H9 (cell line): Measurements from ENCODE around the gene TET3. TPM values are rescaled to one million over a fixed set of nuclear protein-coding genes. Genes with fewer than 3 reads are reported as not detected.
A peak's percentile ranks its signal among the peaks of the same experiment; 100 is the strongest.

Source experiments
- DNase-seq: peaks from one replicate; pipeline ENCODE4 v3.0.0-alpha.2; 2017
- H2AFZ ChIP-seq: one replicate; pipeline ENCODE4 v1.6.1; 2013; ENCODE audit warnings: mild to moderate bottlenecking, low read length, control low read depth, moderate library complexity
- H2AK5ac ChIP-seq: 2 replicates; pipeline ENCODE4 v1.6.1; 2013; ENCODE audit warnings: low read length, control low read depth, mixed read lengths; ENCODE audit not compliant: insufficient read length
- H2BK120ac ChIP-seq: one replicate; pipeline ENCODE4 v1.6.1; 2013; ENCODE audit warnings: low read depth, mild to moderate bottlenecking, low read length, control low read depth, inconsistent platforms; ENCODE audit not compliant: poor library complexity, severe bottlenecking
- H2BK12ac ChIP-seq: 2 replicates; pipeline ENCODE4 v1.6.1; 2013; ENCODE audit warnings: low read length, control low read depth, mixed read lengths, low read depth; ENCODE audit not compliant: insufficient read length
- H2BK15ac ChIP-seq: 2 replicates; pipeline ENCODE4 v1.6.1; 2013; ENCODE audit warnings: low read depth, low read length, control low read depth
- H2BK20ac ChIP-seq: one replicate; pipeline ENCODE4 v1.6.1; 2013; ENCODE audit warnings: low read depth, mild to moderate bottlenecking, low read length, control low read depth, inconsistent platforms; ENCODE audit not compliant: poor library complexity, severe bottlenecking
- H2BK5ac ChIP-seq: 2 replicates; pipeline ENCODE4 v1.6.1; 2013; ENCODE audit warnings: low read length, control low read depth, mixed read lengths; ENCODE audit not compliant: insufficient read length
- H3K14ac ChIP-seq: 2 replicates; pipeline ENCODE4 v1.6.1; 2013; ENCODE audit warnings: low read length, control low read depth; ENCODE audit not compliant: insufficient read depth
- H3K18ac ChIP-seq: 2 replicates; pipeline ENCODE4 v1.6.1; 2013; ENCODE audit warnings: low read depth, mild to moderate bottlenecking, mixed read lengths, low read length, control low read depth; ENCODE audit not compliant: insufficient read length
- H3K23ac ChIP-seq: 2 replicates; pipeline ENCODE4 v1.6.1; 2013; ENCODE audit warnings: low read length, control low read depth, mixed read lengths, low read depth; ENCODE audit not compliant: insufficient read length
- H3K23me2 ChIP-seq: 2 replicates; pipeline ENCODE4 v1.6.1; 2013; ENCODE audit warnings: low read depth, mild to moderate bottlenecking, mixed read lengths, low read length, control low read depth; ENCODE audit not compliant: insufficient read length, poor library complexity, severe bottlenecking
- H3K27ac ChIP-seq: 2 replicates; pipeline ENCODE4 v1.5.1; 2013; ENCODE audit warnings: low read length, control low read depth, mixed read lengths, low read depth; ENCODE audit not compliant: insufficient read length
- H3K27me3 ChIP-seq: 2 replicates; pipeline ENCODE4 v1.6.1; 2013; ENCODE audit warnings: low read length, control low read depth, inconsistent platforms; ENCODE audit not compliant: insufficient read depth
- H3K4ac ChIP-seq: 2 replicates; pipeline ENCODE4 v1.6.1; 2013; ENCODE audit warnings: low read depth, mild to moderate bottlenecking, control low read depth, inconsistent platforms, low read length, moderate library complexity
- H3K4me1 ChIP-seq: 2 replicates; pipeline ENCODE4 v1.6.1; 2013; ENCODE audit warnings: low read length, control low read depth, inconsistent platforms; ENCODE audit not compliant: insufficient read depth
- H3K4me2 ChIP-seq: 2 replicates; pipeline ENCODE4 v1.6.1; 2013; ENCODE audit warnings: low read length, control low read depth, mixed read lengths; ENCODE audit not compliant: insufficient read length, insufficient read depth
- H3K56ac ChIP-seq: 2 replicates; pipeline ENCODE4 v1.6.1; 2013; ENCODE audit warnings: low read depth, mild to moderate bottlenecking, mixed read lengths, low read length, control low read depth; ENCODE audit not compliant: insufficient read length
- H3K79me1 ChIP-seq: 2 replicates; pipeline ENCODE4 v1.6.1; 2013; ENCODE audit warnings: low read depth, mild to moderate bottlenecking, moderate library complexity, low read length, control low read depth, inconsistent platforms; ENCODE audit not compliant: insufficient read depth, poor library complexity, severe bottlenecking
- H3K79me2 ChIP-seq: 2 replicates; pipeline ENCODE4 v1.6.1; 2013; ENCODE audit warnings: low read length, control low read depth, inconsistent platforms; ENCODE audit not compliant: insufficient read depth
- H3K9ac ChIP-seq: 2 replicates; pipeline ENCODE4 v1.6.1; 2013; ENCODE audit warnings: low read length, control low read depth, mixed read lengths; ENCODE audit not compliant: insufficient read length; ENCODE audit errors: extremely low read depth
- H3K9me3 ChIP-seq: one replicate; pipeline ENCODE4 v1.6.1; 2013; ENCODE audit warnings: low read depth, low read length, inconsistent platforms; ENCODE audit not compliant: control insufficient read depth
- H3T11ph ChIP-seq: one replicate; pipeline ENCODE4 v1.6.1; 2013; ENCODE audit warnings: mild to moderate bottlenecking, low read length, control low read depth, inconsistent platforms
- H4K20me1 ChIP-seq: one replicate; pipeline ENCODE4 v1.6.1; 2013; ENCODE audit not compliant: control insufficient read depth, insufficient read length, insufficient read depth
- H4K5ac ChIP-seq: 2 replicates; pipeline ENCODE4 v1.6.1; 2013; ENCODE audit warnings: low read depth, mild to moderate bottlenecking, mixed read lengths, low read length, control low read depth; ENCODE audit not compliant: insufficient read length
- H4K8ac ChIP-seq: replicated peaks from 2 replicates; pipeline ENCODE4 v1.6.1; 2013; ENCODE audit warnings: low read length, control low read depth, mixed read lengths, low read depth; ENCODE audit not compliant: insufficient read length
- H4K91ac ChIP-seq: 2 replicates; pipeline ENCODE4 v1.6.1; 2013; ENCODE audit warnings: low read depth, mild to moderate bottlenecking, moderate library complexity, mixed read lengths, low read length, control low read depth; ENCODE audit not compliant: insufficient read length
- H3K27ac Mint-ChIP-seq, 3 experiments: 2 replicates in 2 of 3; 3 replicates in 1 of 3; pipeline ENCODE4 v1.8.0; 2020 to 2021; ENCODE audit warnings: mixed read lengths in 3 of 3, mild to moderate bottlenecking in 1 of 3, moderate library complexity in 1 of 3
- H3K27me3 Mint-ChIP-seq: 2 replicates; pipeline ENCODE4 v1.8.0; 2021; ENCODE audit warnings: low read depth, mild to moderate bottlenecking, moderate library complexity, mixed read lengths
- H3K36me3 Mint-ChIP-seq, 3 experiments: 2 replicates in 2 of 3; 3 replicates in 1 of 3; pipeline ENCODE4 v1.8.0; 2020 to 2021; ENCODE audit warnings: low read depth in 3 of 3, mixed read lengths in 3 of 3; ENCODE audit not compliant: insufficient read depth in 1 of 3
- H3K4me1 Mint-ChIP-seq, 2 experiments: 2 replicates each; pipeline ENCODE4 v1.8.0; 2020; ENCODE audit warnings: mixed read lengths in 2 of 2
- H3K4me3 Mint-ChIP-seq, 2 experiments: 2 replicates in 1 of 2; 3 replicates in 1 of 2; pipeline ENCODE4 v1.8.0; 2020 to 2021; ENCODE audit warnings: mild to moderate bottlenecking in 2 of 2, mixed read lengths in 2 of 2, moderate library complexity in 1 of 2
- H3K9me3 Mint-ChIP-seq, 2 experiments: 2 replicates in 1 of 2; 3 replicates in 1 of 2; pipeline ENCODE4 v1.8.0; 2020; ENCODE audit warnings: mild to moderate bottlenecking in 2 of 2, mixed read lengths in 2 of 2, moderate library complexity in 1 of 2
- WGBS: extraction: QIAGEN DNeasy Blood & Tissue Kit; methylation state at CpG from one replicate; pipeline ENCODE4 v1.1.7; 2013; ENCODE audit warnings: missing lambda C conversion rate, low lambda C conversion rate, mixed read lengths; ENCODE audit not compliant: insufficient read length; ENCODE audit errors: extremely low coverage; 5-methylcytosine and 5-hydroxymethylcytosine counted together
- total RNA-seq: library from RNA; stranded (reverse); gene quantifications from 2 replicates; pipeline ENCODE4 v1.2.1, GENCODE V29; 2021
- TF ChIP-seq, protein P1 (sequence below): fragments of 200-600 bp; sonication (generic); conservative IDR thresholded peaks from 3 replicates; pipeline ENCODE4 v1.8.0; 2021; ENCODE audit warnings: antibody characterized with exemption, mild to moderate bottlenecking

The TET3 gene
- total RNA-seq, 1 experiment from 2014 or later, result 24.7 TPM

DNA sequence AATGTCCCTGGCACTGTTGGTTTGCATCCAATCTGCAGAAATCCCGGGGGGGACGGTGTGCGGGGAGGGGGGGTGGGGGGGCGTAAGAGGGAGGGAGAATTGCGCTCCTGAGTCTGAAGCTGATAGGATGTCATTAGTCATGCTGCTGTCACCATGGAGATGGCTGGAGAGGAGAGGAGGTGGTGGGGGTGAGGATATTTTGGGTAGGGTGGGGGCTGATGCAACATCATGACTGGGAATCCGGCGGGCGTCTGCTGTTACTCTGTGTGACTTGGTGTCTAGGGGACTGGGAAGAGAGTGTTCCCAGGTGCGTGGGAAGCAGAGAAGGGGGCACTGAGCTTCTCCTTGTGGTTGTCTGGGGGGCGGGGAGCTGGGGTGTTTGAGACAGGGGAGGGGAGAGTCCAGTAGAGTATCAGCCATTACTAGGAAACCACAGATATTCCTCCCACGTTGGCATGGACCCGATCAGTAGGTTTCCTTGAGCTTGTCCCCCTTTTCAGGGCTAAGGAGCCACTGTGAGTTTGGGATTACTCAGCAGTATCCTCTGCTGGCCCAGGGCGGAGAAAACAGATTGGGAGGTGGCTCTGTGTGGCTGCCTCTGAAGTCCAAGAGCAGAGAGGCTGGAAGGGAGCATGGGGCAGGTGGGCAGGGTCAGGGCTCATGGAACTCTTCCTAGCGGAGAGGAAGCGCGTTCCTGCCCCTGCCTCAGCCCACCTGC lies 18.9 kb downstream of the TET3 start:
- H4K20me1 ChIP-seq, result no peaks in the 10 kb centered on the region
- H2AFZ ChIP-seq, result no peak overlapping the region
- H2AK5ac ChIP-seq, result no peak overlapping the region
- peak overlapping the region; percentile 90 to 94 (median 93); a peak in 5 of 7 replicates for H3K27ac Mint-ChIP-seq
- H2BK20ac ChIP-seq, result no peak overlapping the region
- H3K4me1 ChIP-seq, result peaks cover 4% of the 10 kb centered on the region; the same call in 1 of the 2 replicates
- H2BK15ac ChIP-seq, result no peak overlapping the region
- H3T11ph ChIP-seq, result no peak overlapping the region
- no peaks in the 10 kb centered on the region for H3K23me2 ChIP-seq
- no peaks in the 10 kb centered on the region; a peak in 1 of 5 replicates for H3K9me3 Mint-ChIP-seq
- peak overlapping the region; percentile 84 to 95 for H3K4me3 Mint-ChIP-seq
- H3K18ac ChIP-seq, result no peak overlapping the region
- peak overlapping the region; percentile 37 for H3K4me2 ChIP-seq
- H3K36me3 Mint-ChIP-seq, result peaks cover 1 to 13% (median 7%) of the 10 kb centered on the region in 3 experiments; a peak in 5 of 7 replicates
- no peaks in the 10 kb centered on the region for H3K9me3 ChIP-seq
- H3K79me2 ChIP-seq, result peaks cover 5% of the 10 kb centered on the region; the same call in 1 of the 2 replicates
- H3K79me1 ChIP-seq, result no peaks in the 10 kb centered on the region
- H3K27me3 Mint-ChIP-seq, result peaks cover 18% of the 10 kb centered on the region
- H3K14ac ChIP-seq, result no peak overlapping the region
- WGBS, result no CpG with 5 or more reads among the region's 16 CpGs
- H4K8ac ChIP-seq, result no peak overlapping the region
- H2BK120ac ChIP-seq, result no peak overlapping the region
- no peak overlapping the region for H4K5ac ChIP-seq
- H3K23ac ChIP-seq, result no peak overlapping the region
- peaks cover 82 to 84% of the 10 kb centered on the region in 2 experiments for H3K4me1 Mint-ChIP-seq
- H3K4ac ChIP-seq, result no peak overlapping the region
- H3K27me3 ChIP-seq, result no peaks in the 10 kb centered on the region; the same call in 1 of the 2 replicates
- DNase-seq, result peak; percentile 48
- H3K27ac ChIP-seq, result no peak overlapping the region
- no peak overlapping the region for H3K56ac ChIP-seq
- no peak overlapping the region for H3K9ac ChIP-seq
- no peak overlapping the region for H4K91ac ChIP-seq
- TF ChIP-seq, protein P1, sequence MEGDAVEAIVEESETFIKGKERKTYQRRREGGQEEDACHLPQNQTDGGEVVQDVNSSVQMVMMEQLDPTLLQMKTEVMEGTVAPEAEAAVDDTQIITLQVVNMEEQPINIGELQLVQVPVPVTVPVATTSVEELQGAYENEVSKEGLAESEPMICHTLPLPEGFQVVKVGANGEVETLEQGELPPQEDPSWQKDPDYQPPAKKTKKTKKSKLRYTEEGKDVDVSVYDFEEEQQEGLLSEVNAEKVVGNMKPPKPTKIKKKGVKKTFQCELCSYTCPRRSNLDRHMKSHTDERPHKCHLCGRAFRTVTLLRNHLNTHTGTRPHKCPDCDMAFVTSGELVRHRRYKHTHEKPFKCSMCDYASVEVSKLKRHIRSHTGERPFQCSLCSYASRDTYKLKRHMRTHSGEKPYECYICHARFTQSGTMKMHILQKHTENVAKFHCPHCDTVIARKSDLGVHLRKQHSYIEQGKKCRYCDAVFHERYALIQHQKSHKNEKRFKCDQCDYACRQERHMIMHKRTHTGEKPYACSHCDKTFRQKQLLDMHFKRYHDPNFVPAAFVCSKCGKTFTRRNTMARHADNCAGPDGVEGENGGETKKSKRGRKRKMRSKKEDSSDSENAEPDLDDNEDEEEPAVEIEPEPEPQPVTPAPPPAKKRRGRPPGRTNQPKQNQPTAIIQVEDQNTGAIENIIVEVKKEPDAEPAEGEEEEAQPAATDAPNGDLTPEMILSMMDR, result no peak
- H2BK5ac ChIP-seq, result no peak overlapping the region
- H2BK12ac ChIP-seq, result no peak overlapping the region
